ENCODE measurements around the gene WIPI1. TPM values are rescaled to one million over a fixed set of nuclear protein-coding genes. Genes with fewer than 3 reads are reported as not detected.
A peak's percentile ranks its signal among the peaks of the same experiment; 100 is the strongest.
"Not testable (repeated sequence)": the region's sequence is repeated elsewhere in the genome, so short reads cannot be mapped to it uniquely, and the experiment has no call there.

Gene WIPI1
- total and polyA plus RNA-seq, 5 donors = 42.6 to 71.3 (median 47.9) TPM

GRCh38 chr17:68383443-68384321 is 73.6 kb downstream of the WIPI1 start:
- Histone ChIP-seq H3K27ac (ENCODE audit: low read length) (peak overlapping the region; percentile 55), H3K4me1 (ENCODE audit: control insufficient read depth, insufficient read depth, low read length) (peaks cover 22% of the 10 kb centered on the region), H3K9me3 (ENCODE audit: control insufficient read depth, low read length) (no peaks in the 10 kb centered on the region), H3K27me3 (ENCODE audit: control insufficient read depth, insufficient read depth) (no peaks in the 10 kb centered on the region), H3K4me3 (ENCODE audit: low read length) (no peak overlapping the region)
- 23% methylated on average over 16 of the region's 16 CpGs for WGBS
- intact Hi-C loops (cut with DNase I) = no loop called here
- ATAC-seq = peak; percentile 4 to 45
- peak in 2 of 3 donors; percentile 38 to 63 for DNase-seq

GRCh38 chr17:68383120-68383442 is 74.2 kb downstream of the WIPI1 start:
- intact Hi-C loops (cut with DNase I) = no loop called here
- Histone ChIP-seq H3K4me3 (ENCODE audit: low read length) (no peak overlapping the region), H3K9me3 (ENCODE audit: control insufficient read depth, low read length) (no peaks in the 10 kb centered on the region), H3K4me1 (ENCODE audit: control insufficient read depth, insufficient read depth, low read length) (peaks cover 24% of the 10 kb centered on the region), H3K27me3 (ENCODE audit: control insufficient read depth, insufficient read depth) (no peaks in the 10 kb centered on the region), H3K27ac (ENCODE audit: low read length) (peak overlapping the region; percentile 33)
- no peak for DNase-seq
- ATAC-seq = no peak
- WGBS = 71% methylated on average over 4 of the region's 4 CpGs

GRCh38 chr17:68382582-68383085 is 74.7 kb downstream of the WIPI1 start:
- Histone ChIP-seq H3K4me1 (ENCODE audit: control insufficient read depth, insufficient read depth, low read length) (peaks cover 26% of the 10 kb centered on the region), H3K27ac (ENCODE audit: low read length) (no peak overlapping the region), H3K9me3 (ENCODE audit: control insufficient read depth, low read length) (no peaks in the 10 kb centered on the region), H3K27me3 (ENCODE audit: control insufficient read depth, insufficient read depth) (no peaks in the 10 kb centered on the region), H3K4me3 (ENCODE audit: low read length) (no peak overlapping the region)
- DNase-seq = no peak
- 95% methylated on average over 3 of the region's 3 CpGs for WGBS
- no peak for ATAC-seq
- intact Hi-C loops (cut with DNase I) = no loop called here

GRCh38 chr17:68381076-68381900 is 76.0 kb downstream of the WIPI1 start:
- no peak overlapping the region for H3K27ac ChIP-seq (ENCODE audit: low read length)

GRCh38 chr17:68379692-68380677 is 77.3 kb downstream of the WIPI1 start:
- Histone ChIP-seq H3K4me3 (ENCODE audit: low read length) (no peak overlapping the region), H3K4me1 (ENCODE audit: control insufficient read depth, insufficient read depth, low read length) (peaks cover 24% of the 10 kb centered on the region), H3K27ac (ENCODE audit: low read length) (peak overlapping the region; percentile 99), H3K27me3 (ENCODE audit: control insufficient read depth, insufficient read depth) (no peaks in the 10 kb centered on the region), H3K9me3 (ENCODE audit: control insufficient read depth, low read length) (no peaks in the 10 kb centered on the region)
- WGBS = 92% methylated on average over 11 of the region's 11 CpGs
- ATAC-seq = no peak
- DNase-seq = no peak
- intact Hi-C loops (cut with DNase I) = no loop called here

More at GRCh38 chr17:68381076-68381900, 76.0 kb downstream of the WIPI1 start:
- Histone ChIP-seq H3K4me3 (ENCODE audit: low read length) (no peak overlapping the region), H3K4me1 (ENCODE audit: control insufficient read depth, insufficient read depth, low read length) (peaks cover 33% of the 10 kb centered on the region), H3K27me3 (ENCODE audit: control insufficient read depth, insufficient read depth) (no peaks in the 10 kb centered on the region), H3K9me3 (ENCODE audit: control insufficient read depth, low read length) (no peaks in the 10 kb centered on the region)
- intact Hi-C loops (cut with DNase I) = no loop called here
- ATAC-seq (no peak), DNase-seq (peak in 1 of 3 donors; percentile 40)
- 84% methylated on average over 15 of the region's 15 CpGs for WGBS

- no peak for DNase-seq
- WGBS = 60% methylated on average over 3 of the region's 3 CpGs
- H3K4me1 ChIP-seq (ENCODE audit: control insufficient read depth, insufficient read depth, low read length) = peaks cover 22% of the 10 kb centered on the region
- peak overlapping the region; percentile 99 for H3K27ac ChIP-seq (ENCODE audit: low read length)
- H3K4me3 ChIP-seq (ENCODE audit: low read length) = no peak overlapping the region
- no peaks in the 10 kb centered on the region for H3K27me3 ChIP-seq (ENCODE audit: control insufficient read depth, insufficient read depth)
- ATAC-seq = no peak
- no peaks in the 10 kb centered on the region for H3K9me3 ChIP-seq (ENCODE audit: control insufficient read depth, low read length)
- intact Hi-C loops (cut with DNase I) = no loop called here
These were observed 78.2 kb downstream of the WIPI1 start for GRCh38 chr17:68379177-68379510.

- no peaks in the 10 kb centered on the region for H3K9me3 ChIP-seq (ENCODE audit: control insufficient read depth, low read length)
- DNase-seq (peak; percentile 97 to 98 (median 98)), ATAC-seq (peak; percentile 95)
- peak overlapping the region; percentile 99 for H3K27ac ChIP-seq (ENCODE audit: low read length)
- no peaks in the 10 kb centered on the region for H3K27me3 ChIP-seq (ENCODE audit: control insufficient read depth, insufficient read depth)
- no peak overlapping the region for H3K4me3 ChIP-seq (ENCODE audit: low read length)
- peaks cover 18% of the 10 kb centered on the region for H3K4me1 ChIP-seq (ENCODE audit: control insufficient read depth, insufficient read depth, low read length)
- WGBS = 10% methylated on average over 21 of the region's 21 CpGs
- intact Hi-C loops (cut with DNase I) = no loop called here
These were observed 78.8 kb downstream of the WIPI1 start for GRCh38 chr17:68378268-68379176.

GRCh38 chr17:68377771-68378267 is 79.5 kb downstream of the WIPI1 start:
- intact Hi-C loops (cut with DNase I) = no loop called here
- DNase-seq = no peak
- Histone ChIP-seq H3K27ac (ENCODE audit: low read length) (peak overlapping the region; percentile 99), H3K9me3 (ENCODE audit: control insufficient read depth, low read length) (no peaks in the 10 kb centered on the region), H3K4me1 (ENCODE audit: control insufficient read depth, insufficient read depth, low read length) (peaks cover 16% of the 10 kb centered on the region), H3K27me3 (ENCODE audit: control insufficient read depth, insufficient read depth) (no peaks in the 10 kb centered on the region), H3K4me3 (ENCODE audit: low read length) (no peak overlapping the region)
- 28% methylated on average over 8 of the region's 8 CpGs for WGBS
- no peak for ATAC-seq

GRCh38 chr17:68376178-68376577 is 81.1 kb downstream of the WIPI1 start:
- H3K9me3 ChIP-seq (ENCODE audit: control insufficient read depth, low read length); H3K4me3 ChIP-seq (ENCODE audit: low read length); DNase-seq; H3K27ac ChIP-seq (ENCODE audit: low read length); H3K27me3 ChIP-seq (ENCODE audit: control insufficient read depth, insufficient read depth); intact Hi-C loops (cut with DNase I); ATAC-seq: not testable (repeated sequence)
- WGBS = 98% methylated on average over 2 of the region's 2 CpGs
- H3K4me1 ChIP-seq (ENCODE audit: control insufficient read depth, insufficient read depth, low read length) = peaks cover 16% of the 10 kb centered on the region

All from right cardiac atrium (tissue), 5 donors.